CD4-positive, alpha-beta T cell (primary cell): ENCODE results near the gene CSTF2T. TPM values are rescaled to one million over a fixed set of nuclear protein-coding genes. Genes with fewer than 3 reads are reported as not detected.

Experiments
- ATAC-seq: fragments of 200-7000 bp; cut with Tn5 transposase; one replicate; pipeline ENCODE4 v1.10.0; 2022; ENCODE audit warnings: mild to moderate bottlenecking; ENCODE audit not compliant: poor library complexity
- CTCF ChIA-PET: fragments of 350-600 bp; sonication (Branson Sonifier 250); formaldehyde crosslinking; loops from one replicate; lab custom pipeline; 2021; ENCODE audit warnings: antibody characterized with exemption, inconsistent platforms; lab: Charles Lee
- POLR2A ChIA-PET: fragments of 350-600 bp; sonication (Branson Sonifier 250); formaldehyde crosslinking; loops from one replicate; lab custom pipeline; 2021; ENCODE audit warnings: antibody characterized with exemption, inconsistent platforms; lab: Charles Lee
- DNase-seq, 14 experiments: peaks; one replicate each; pipeline ENCODE4 v3.0.0-alpha.2; 2013 to 2020; ENCODE audit warnings: mixed read lengths in 2 of 14
- H3K27ac ChIP-seq, 2 donors: one replicate each; pipeline versions ENCODE4 v1.5.1 to v1.7.0; 2013; ENCODE audit warnings: low read length in 2 of 2, low read depth in 1 of 2, mild to moderate bottlenecking in 1 of 2
- H3K27me3 ChIP-seq, 2 experiments: 1 replicate in 1 of 2; 2 replicates in 1 of 2; pipeline versions ENCODE4 v1.6.1 to v1.7.0; 2013; ENCODE audit warnings: low read length in 2 of 2, control low read depth in 1 of 2, mild to moderate bottlenecking in 1 of 2, moderate library complexity in 1 of 2; ENCODE audit not compliant: insufficient read depth in 2 of 2, control insufficient read depth in 1 of 2
- H3K36me3 ChIP-seq: one replicate; pipeline ENCODE4 v1.6.1; 2013; ENCODE audit warnings: low read length, control low read depth; ENCODE audit not compliant: insufficient read depth
- H3K4me1 ChIP-seq: one replicate; pipeline ENCODE4 v1.6.1; 2013; ENCODE audit warnings: low read length, control low read depth; ENCODE audit not compliant: insufficient read depth
- H3K4me3 ChIP-seq: one replicate; pipeline ENCODE4 v1.5.1; 2013; ENCODE audit warnings: mild to moderate bottlenecking, low read length, moderate library complexity
- H3K9me3 ChIP-seq, 2 experiments: 1 replicate in 1 of 2; 2 replicates in 1 of 2; pipeline versions ENCODE4 v1.6.1 to v1.7.0; 2013; ENCODE audit warnings: low read length in 2 of 2, mild to moderate bottlenecking in 2 of 2, control low read depth in 1 of 2, moderate library complexity in 1 of 2; ENCODE audit not compliant: control insufficient read depth in 1 of 2, insufficient read depth in 1 of 2
- H3K27ac Mint-ChIP-seq: one replicate; pipeline ENCODE4 v1.8.0; 2020; ENCODE audit warnings: mixed read lengths
- H3K27me3 Mint-ChIP-seq: one replicate; pipeline ENCODE4 v1.8.0; 2021; ENCODE audit warnings: mixed read lengths
- H3K36me3 Mint-ChIP-seq: one replicate; pipeline ENCODE4 v1.8.0; 2021; ENCODE audit warnings: low read depth, mixed read lengths
- H3K4me1 Mint-ChIP-seq: one replicate; pipeline ENCODE4 v1.8.0; 2021; ENCODE audit warnings: low read depth, mixed read lengths
- H3K4me3 Mint-ChIP-seq: one replicate; pipeline ENCODE4 v1.8.0; 2020; ENCODE audit warnings: mild to moderate bottlenecking, mixed read lengths
- H3K9me3 Mint-ChIP-seq: one replicate; pipeline ENCODE4 v1.8.0; 2020; ENCODE audit warnings: mixed read lengths
- intact Hi-C, 2 experiments: fragments of 100-400 bp; cut with DNase I in 1 of 2; cut with micrococcal nuclease in 1 of 2; formaldehyde crosslinking; loops; one replicate each; pipeline versions ENCODE4 v1.15.1 to v1.9.0; 2023 to 2025; cut with DNase I, micrococcal nuclease
- total RNA-seq, 174 experiments: library from RNA in 2 of 174; stranded (reverse) in 2 of 174; gene quantifications; one replicate each; pipeline ENCODE4 v1.2.3 and lab custom pipeline; 2021 to 2026
- TF ChIP-seq, protein P1 (sequence below): fragments of 200-600 bp; IDR thresholded peaks from one replicate; pipeline ENCODE4 v1.8.0; 2022; ENCODE audit warnings: antibody characterized with exemption, mild to moderate bottlenecking

Gene CSTF2T
- total RNA-seq, 2 experiments from 2014 or later, result 28.4 to 29.6 TPM

DNA sequence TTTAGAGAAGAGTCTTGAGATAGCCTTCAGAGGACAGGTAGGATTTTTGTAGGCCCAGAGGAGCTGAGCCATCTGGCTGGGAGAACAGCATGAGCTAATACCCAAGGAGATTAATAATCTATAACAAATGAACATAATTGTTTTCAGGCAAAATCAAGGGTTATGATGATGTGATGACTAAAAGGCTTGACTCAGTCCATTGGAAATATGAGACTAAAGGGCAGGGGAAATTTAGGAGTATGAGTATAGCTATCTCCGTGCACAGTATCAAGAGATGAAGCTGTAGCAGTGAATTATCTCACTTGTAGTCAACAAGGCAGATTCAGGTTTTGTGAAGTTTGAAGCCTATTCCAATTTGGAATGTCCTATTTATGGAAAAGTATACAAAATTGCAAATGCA is 40.1 kb downstream of the CSTF2T start:
- no peaks in the 10 kb centered on the region for H3K36me3 Mint-ChIP-seq
- DNase-seq, result no peak
- no peak overlapping the region for H3K27ac ChIP-seq
- H3K4me3 Mint-ChIP-seq, result no peak overlapping the region
- intact Hi-C loops, result no loop called here
- TF ChIP-seq, protein P1, sequence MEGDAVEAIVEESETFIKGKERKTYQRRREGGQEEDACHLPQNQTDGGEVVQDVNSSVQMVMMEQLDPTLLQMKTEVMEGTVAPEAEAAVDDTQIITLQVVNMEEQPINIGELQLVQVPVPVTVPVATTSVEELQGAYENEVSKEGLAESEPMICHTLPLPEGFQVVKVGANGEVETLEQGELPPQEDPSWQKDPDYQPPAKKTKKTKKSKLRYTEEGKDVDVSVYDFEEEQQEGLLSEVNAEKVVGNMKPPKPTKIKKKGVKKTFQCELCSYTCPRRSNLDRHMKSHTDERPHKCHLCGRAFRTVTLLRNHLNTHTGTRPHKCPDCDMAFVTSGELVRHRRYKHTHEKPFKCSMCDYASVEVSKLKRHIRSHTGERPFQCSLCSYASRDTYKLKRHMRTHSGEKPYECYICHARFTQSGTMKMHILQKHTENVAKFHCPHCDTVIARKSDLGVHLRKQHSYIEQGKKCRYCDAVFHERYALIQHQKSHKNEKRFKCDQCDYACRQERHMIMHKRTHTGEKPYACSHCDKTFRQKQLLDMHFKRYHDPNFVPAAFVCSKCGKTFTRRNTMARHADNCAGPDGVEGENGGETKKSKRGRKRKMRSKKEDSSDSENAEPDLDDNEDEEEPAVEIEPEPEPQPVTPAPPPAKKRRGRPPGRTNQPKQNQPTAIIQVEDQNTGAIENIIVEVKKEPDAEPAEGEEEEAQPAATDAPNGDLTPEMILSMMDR, result no peak
- H3K4me1 ChIP-seq, result no peaks in the 10 kb centered on the region
- ATAC-seq, result no peak
- no peaks in the 10 kb centered on the region for H3K4me1 Mint-ChIP-seq
- H3K27ac Mint-ChIP-seq, result no peak overlapping the region
- no peaks in the 10 kb centered on the region for H3K9me3 ChIP-seq
- POLR2A ChIA-PET, result no interaction called here
- H3K4me3 ChIP-seq, result no peak overlapping the region
- no peaks in the 10 kb centered on the region for H3K27me3 ChIP-seq
- peaks cover 6% of the 10 kb centered on the region for H3K27me3 Mint-ChIP-seq
- no peaks in the 10 kb centered on the region for H3K36me3 ChIP-seq
- no peaks in the 10 kb centered on the region for H3K9me3 Mint-ChIP-seq
- CTCF ChIA-PET, result interaction anchor here (0.7 kb wide), 1 partner anchor 10 kb away, joined by 3 read pairs; no protein-coding TSS in a partner anchor

GRCh38 chr10:51658000-51658399 is 41.4 kb downstream of the CSTF2T start:
- Mint-ChIP-seq H3K36me3 (no peaks in the 10 kb centered on the region), H3K27ac (no peak overlapping the region), H3K4me3 (no peak overlapping the region), H3K9me3 (no peaks in the 10 kb centered on the region), H3K4me1 (no peaks in the 10 kb centered on the region), H3K27me3 (peaks cover 6% of the 10 kb centered on the region)
- ChIA-PET POLR2A (no interaction called here), CTCF (no interaction called here)
- intact Hi-C loops, result no loop called here
- ATAC-seq (no peak), DNase-seq (no peak)
- Histone ChIP-seq H3K4me3 (no peak overlapping the region), H3K27ac (no peak overlapping the region), H3K27me3 (no peaks in the 10 kb centered on the region), H3K9me3 (no peaks in the 10 kb centered on the region), H3K36me3 (no peaks in the 10 kb centered on the region), H3K4me1 (no peaks in the 10 kb centered on the region)
- TF ChIP-seq, protein P1, result no peak

- no peak overlapping the region for H3K4me3 ChIP-seq
- H3K4me1 ChIP-seq, result no peaks in the 10 kb centered on the region
- no peaks in the 10 kb centered on the region for H3K9me3 Mint-ChIP-seq
- POLR2A ChIA-PET, result no interaction called here
- intact Hi-C loops, result no loop called here
- H3K36me3 Mint-ChIP-seq, result no peaks in the 10 kb centered on the region
- DNase-seq (no peak), ATAC-seq (no peak)
- H3K27me3 ChIP-seq, result no peaks in the 10 kb centered on the region
- no peak overlapping the region for H3K27ac ChIP-seq
- H3K4me3 Mint-ChIP-seq, result no peak overlapping the region
- CTCF ChIA-PET, result no interaction called here
- peaks cover 6% of the 10 kb centered on the region for H3K27me3 Mint-ChIP-seq
- no peak overlapping the region for H3K27ac Mint-ChIP-seq
- no peaks in the 10 kb centered on the region for H3K9me3 ChIP-seq
- no peaks in the 10 kb centered on the region for H3K4me1 Mint-ChIP-seq
- H3K36me3 ChIP-seq, result no peaks in the 10 kb centered on the region
- TF ChIP-seq, protein P1, result no peak
Measured at GRCh38 chr10:51656503-51656902, 42.9 kb downstream of the CSTF2T start.
